Smooth muscle cell of the brain vasculature (primary cell): Measurements from ENCODE around the gene EXOSC5.
"Not testable (repeated sequence)": the region's sequence is repeated elsewhere in the genome, so short reads cannot be mapped to it uniquely, and the experiment has no call there.

Experiments
- DNase-seq: peaks from one replicate; pipeline ENCODE4 v3.0.0-alpha.2; 2012; ENCODE audit warnings: low read depth, low spot score

Gene EXOSC5

DNA sequence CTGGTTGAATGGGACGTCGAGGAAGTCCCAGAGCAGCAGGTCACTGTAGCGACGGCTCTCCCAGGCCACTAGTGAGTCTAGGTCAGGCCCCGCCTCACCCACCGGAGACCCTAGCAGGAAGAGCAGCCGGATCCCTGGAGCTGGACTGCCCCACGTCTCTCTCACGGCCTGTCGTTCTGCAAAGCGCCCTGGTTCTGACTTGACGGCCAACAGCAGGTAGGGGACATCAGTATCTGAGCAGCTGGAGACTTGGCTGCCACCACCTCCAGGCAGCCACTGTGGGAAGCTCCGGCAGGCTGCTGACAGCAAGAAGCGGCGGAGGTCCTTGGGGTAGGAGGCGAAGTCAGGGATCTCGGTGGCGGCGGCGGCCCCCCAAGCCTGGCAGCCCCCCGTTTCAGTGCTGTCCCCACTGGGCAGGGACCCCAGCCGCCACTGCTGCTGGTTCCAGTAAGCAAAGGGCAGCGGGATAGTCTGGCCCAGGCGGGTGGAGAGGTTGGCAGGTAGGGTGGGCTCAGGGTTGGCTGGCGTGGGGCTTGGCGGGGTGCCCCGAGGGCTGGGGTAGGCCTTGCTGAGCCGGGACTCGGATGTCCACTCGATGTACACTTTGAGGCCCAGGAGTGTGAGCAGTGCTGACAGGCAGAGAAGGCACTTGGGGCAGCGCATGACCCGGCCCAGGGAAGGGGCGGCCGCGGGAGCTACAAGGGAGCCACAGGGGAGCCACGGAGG, 29.1 kb upstream of the EXOSC5 start:
- DNase-seq, result no peak

- no peak for DNase-seq
These were observed 28.3 kb upstream of the EXOSC5 start for GRCh38 chr19:41425174-41426115.

- DNase-seq, result no peak
These were observed 27.4 kb upstream of the EXOSC5 start for GRCh38 chr19:41424335-41425173.

GRCh38 chr19:41422955-41423354, 25.8 kb upstream of the EXOSC5 start:
- no peak for DNase-seq

DNA sequence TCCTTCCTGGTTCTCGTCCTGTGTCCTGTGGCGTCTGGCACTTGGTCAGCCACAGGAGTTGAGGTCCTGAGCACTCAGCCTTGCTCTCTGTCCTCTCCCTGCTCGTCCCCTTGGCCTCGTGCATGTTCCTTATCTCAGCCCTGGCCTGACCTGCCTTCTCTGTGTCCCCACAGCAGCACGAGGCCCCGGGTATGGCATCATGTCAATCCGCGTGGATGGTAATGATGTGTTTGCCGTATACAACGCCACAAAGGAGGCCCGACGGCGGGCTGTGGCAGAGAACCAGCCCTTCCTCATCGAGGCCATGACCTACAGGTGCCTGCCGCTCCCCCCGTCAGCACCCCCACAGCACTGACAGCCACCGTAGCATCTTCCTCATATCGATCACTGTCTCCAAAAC, 25.3 kb upstream of the EXOSC5 start:
- DNase-seq, result no peak

DNA sequence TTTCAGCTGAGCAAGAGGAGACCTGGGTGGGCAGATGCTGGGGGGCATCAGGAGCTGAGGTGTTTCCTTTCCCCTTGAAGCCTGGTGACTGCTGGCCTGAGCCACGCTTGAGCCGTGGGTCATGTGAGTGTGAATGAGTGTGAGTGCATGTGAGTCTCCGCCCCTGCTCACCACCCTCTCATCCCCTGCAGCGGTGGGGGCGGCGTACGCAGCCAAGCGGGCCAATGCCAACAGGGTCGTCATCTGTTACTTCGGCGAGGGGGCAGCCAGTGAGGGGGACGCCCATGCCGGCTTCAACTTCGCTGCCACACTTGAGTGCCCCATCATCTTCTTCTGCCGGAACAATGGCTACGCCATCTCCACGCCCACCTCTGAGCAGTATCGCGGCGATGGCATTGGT, 24.8 kb upstream of the EXOSC5 start:
- no peak for DNase-seq

- no peak for DNase-seq
These were observed 24.2 kb upstream of the EXOSC5 start for GRCh38 chr19:41421314-41421713.

DNA sequence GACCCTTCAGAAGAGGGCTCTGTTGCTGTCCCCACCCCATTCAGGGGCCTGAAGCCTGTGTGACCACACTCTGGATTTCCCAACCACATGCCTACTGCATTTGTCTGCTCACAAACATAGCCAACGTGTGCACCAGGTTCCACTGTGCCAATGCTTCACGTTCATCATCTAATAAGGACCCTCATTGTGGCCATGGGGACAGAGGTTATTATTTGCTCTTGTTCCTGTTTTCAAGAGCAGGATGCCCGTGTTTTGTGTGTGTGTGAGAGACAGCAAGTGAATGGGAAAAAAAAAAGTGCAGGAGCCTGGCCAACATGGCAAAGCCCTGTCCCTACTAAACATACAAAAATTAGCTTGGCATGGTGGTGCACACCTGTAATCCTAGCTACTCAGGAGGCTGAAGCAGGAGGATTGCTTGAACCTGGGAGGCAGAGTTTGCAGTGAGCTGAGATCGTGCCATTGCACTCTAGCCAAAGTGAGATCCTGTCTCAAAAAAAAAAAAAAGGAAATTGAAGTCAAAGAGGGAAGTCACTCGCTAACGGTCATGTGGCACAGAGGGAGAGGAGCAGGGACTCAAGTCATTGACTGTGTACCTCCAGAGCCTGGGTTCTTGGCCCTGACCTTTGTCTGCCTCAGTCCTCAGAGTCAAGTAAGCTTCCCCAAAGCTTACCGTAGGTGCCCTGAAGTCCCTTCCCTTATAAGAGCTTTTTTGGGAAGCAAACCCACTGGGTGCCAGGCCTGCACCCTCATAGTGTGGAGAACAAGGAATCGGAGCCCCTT, 23.1 kb upstream of the EXOSC5 start:
- DNase-seq, result no peak

DNA sequence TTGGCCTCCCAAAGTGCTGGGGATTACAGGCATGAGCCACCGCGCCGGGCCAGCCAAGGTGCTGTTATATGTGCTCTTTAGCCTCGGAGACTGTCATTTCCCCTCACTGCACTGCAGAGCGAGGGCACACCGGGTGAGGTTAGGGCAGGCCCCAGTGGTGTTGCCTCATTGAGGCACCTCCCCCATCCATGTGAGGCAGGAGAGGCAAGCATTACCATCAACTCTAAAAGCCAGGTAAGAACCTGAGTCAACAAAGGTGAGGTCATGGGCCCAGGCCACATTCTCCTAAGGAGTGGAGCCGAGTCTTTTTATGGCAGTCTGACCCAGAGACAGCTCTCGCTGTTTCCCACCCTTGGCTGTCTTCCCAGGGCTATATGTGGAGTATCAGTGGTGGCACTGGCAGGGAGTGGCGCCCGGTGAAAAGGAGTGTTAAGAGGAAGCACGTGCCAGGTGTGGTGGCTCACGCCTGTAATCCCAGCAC, 19.1 kb upstream of the EXOSC5 start:
- no peak for DNase-seq

DNA sequence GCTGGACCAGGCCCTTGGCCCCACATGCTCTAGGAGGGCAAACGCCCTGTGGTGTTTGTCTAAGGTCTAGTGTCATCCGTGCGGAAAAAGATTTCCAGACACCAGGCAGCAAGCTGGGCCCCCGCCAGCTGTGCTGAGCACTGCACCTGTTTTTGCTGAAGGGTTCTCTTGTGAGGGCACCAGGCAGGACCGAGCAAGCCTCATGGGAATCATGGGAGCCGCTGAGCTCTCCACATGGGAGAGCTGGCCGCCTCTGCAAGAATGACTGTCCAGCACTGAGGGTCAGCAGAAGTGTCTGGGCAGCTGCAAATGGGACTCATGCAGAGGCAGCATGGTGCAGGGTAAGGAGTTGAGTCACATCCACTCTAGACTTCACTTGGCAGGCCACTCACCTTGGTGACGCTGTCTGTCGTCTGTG, 18.0 kb upstream of the EXOSC5 start:
- DNase-seq, result no peak

DNA sequence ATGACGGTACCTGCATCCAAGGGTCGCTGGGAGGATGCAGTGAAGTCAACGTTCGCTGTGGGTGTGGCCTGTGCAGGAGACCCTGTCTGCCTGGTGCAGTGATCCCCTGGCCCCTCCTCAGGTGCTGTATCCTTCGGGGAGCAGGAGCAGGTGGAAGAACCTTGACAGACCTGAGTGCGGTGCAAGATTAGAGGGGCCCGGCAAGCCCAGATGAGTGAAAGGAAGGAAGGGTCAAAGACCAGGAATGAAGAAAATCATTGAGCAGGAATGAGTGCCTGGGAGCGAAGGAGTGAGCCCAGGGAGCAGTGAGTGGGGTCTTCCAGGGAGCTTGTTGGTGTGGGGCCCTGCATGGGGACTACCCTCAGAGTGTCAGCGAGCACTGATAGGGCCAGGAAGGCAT, 17.3 kb upstream of the EXOSC5 start:
- DNase-seq, result no peak

- no peak for DNase-seq
These were observed 16.8 kb upstream of the EXOSC5 start for GRCh38 chr19:41413947-41414346.

- DNase-seq, result no peak
These were observed 15.8 kb upstream of the EXOSC5 start for GRCh38 chr19:41412953-41413352.

DNA sequence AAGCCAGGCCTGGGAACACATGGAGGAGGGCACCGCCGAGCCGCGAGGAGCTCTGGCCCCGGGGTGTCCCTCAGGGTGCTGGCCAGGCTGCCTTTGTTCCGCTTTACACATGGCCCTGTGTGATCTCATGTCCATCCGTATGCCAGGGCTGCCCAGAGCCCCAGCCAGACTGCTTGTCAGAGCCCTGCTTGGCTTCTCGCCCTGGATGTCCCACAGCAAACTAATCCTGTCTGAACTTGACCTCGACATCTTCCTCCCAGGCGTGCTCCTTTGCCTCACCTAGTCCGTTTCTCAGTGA, 14.8 kb upstream of the EXOSC5 start:
- DNase-seq, result no peak

GRCh38 chr19:41411100-41411967, 14.2 kb upstream of the EXOSC5 start:
- no peak for DNase-seq

DNA sequence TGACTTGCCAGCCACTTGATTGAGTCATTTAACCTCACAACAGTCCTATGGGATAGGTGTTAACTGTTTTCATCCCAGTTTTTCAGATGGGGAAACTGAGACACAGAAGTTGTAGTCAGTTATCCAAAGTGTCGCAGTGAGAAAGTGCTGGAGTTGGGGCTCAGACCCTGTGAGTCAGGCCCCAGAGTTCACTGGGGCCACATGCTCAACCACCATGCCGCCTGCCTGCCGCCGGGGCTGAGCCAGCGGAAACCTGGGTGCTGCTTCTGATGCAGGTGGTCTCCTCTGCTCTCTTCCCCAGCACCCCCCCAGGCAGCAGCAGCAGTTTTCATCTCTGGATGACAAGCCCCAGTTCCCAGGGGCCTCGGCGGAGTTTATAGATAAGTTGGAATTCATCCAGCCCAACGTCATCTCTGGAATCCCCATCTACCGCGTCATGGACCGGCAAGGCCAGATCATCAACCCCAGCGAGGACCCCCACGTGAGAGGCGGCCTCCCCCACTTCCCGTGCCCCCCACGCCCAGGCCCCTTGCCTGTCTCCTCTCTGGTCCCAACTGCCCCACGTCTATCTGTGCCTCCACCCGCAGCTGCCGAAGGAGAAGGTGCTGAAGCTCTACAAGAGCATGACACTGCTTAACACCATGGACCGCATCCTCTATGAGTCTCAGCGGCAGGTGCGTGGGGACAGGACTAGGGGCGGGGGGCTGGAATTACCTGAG, 13.3 kb upstream of the EXOSC5 start:
- DNase-seq, result no peak

- no peak for DNase-seq
These were observed 12.1 kb upstream of the EXOSC5 start for GRCh38 chr19:41409288-41409687.

DNA sequence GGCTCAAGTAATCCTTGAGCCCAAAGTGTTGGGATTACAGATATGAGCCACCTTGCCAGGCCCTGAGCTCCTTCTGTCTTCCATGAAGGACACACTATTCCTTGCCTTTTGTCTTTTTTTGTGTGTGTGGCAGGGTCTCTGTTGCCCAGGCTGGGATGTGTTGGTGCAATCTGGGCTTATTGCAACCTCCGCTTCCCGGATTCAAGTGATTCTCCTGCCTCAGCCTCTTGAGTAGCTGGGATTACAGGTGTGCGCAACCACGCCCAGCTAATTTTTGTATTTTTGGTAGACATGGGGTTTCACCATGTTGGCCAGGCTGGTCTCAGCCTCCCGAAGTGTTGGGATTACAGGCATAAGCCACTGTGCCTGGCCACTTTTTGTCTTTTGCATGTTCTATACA, 11.7 kb upstream of the EXOSC5 start:
- not testable (repeated sequence) for DNase-seq

GRCh38 chr19:41408256-41408655, 11.1 kb upstream of the EXOSC5 start:
- no peak for DNase-seq

DNA sequence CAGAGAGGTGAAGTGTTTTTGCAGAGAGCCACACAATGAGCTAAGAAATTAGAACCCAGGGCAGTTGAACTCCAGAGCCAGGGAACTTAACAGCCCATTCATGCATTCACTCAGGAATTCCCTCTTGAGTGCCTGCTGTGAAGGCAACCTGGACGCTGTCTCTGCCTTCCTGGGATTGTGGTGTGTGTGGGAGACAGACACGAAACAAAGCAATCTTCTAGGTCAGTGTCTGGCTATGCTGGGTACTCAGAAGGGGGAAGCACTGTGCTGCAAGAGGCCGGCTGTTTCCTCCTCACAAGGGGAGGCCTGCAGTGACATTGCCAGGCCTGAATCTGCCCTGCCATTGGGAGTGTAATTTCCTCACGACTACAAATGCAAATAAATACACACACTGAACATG, 10.1 kb upstream of the EXOSC5 start:
- DNase-seq, result no peak
